ENCODE results near the gene ARHGAP40. TPM values are rescaled to one million over a fixed set of nuclear protein-coding genes. Genes with fewer than 3 reads are reported as not detected.

The ARHGAP40 gene
- total and polyA plus RNA-seq, 9 of the 15 experiments (the other 6 are each of a cell fraction or from before 2014, with no cell fraction given): not detected

GRCh38 chr20:38692436-38693411 is 91.1 kb downstream of the ARHGAP40 start (continued):
- TF ChIP-seq RAD21 (CRISPR knock-in tag; conservative IDR thresholded peaks at IDR 0.05 in 1 of 2, IDR thresholded peaks at IDR 0.05 in 1 of 2) (no peak), POLR3A (IDR thresholded peaks at IDR 0.05; ENCODE audit: borderline replicate concordance, extremely low read depth, insufficient read depth, insufficient read length) (no peak), LCOR (CRISPR knock-in tag; IDR thresholded peaks at IDR 0.05) (peak; percentile 60; the same call in 1 of the 2 replicates), RBBP5 (IDR thresholded peaks at IDR 0.05; ENCODE audit: borderline replicate concordance, insufficient read depth, low read length, poor library complexity, severe bottlenecking) (no peak), MEF2A (IDR thresholded peaks at IDR 0.05; ENCODE audit: control insufficient read depth, low read depth, low read length) (no peak), CHD7 (IDR thresholded peaks at IDR 0.05; ENCODE audit: low read depth, low read length) (no peak), C11orf30 (IDR thresholded peaks at IDR 0.05; ENCODE audit: low read depth) (no peak), DMBX1 (CRISPR knock-in tag; IDR thresholded peaks at IDR 0.05; ENCODE audit: borderline replicate concordance) (peak; percentile 75; the same call in 1 of the 2 replicates), ZNF134 (CRISPR knock-in tag; conservative IDR thresholded peaks at IDR 0.05) (no peak), HNRNPLL (IDR thresholded peaks at IDR 0.05; ENCODE audit: low read depth, low read length, poor library complexity, severe bottlenecking) (no peak), DIDO1 (tag; IDR thresholded peaks at IDR 0.05; ENCODE audit: low read depth) (no peak), SRSF7 (optimal IDR thresholded peaks at IDR 0.05; ENCODE audit: low read depth, low read length) (no peak), SAFB2 (IDR thresholded peaks at IDR 0.05; ENCODE audit: borderline replicate concordance, low read depth, low read length, severe bottlenecking) (no peak), MEF2D (tag; conservative IDR thresholded peaks at IDR 0.05; ENCODE audit: low read depth) (peak; percentile 28; the same call in 1 of the 2 replicates), ZNF12 (CRISPR knock-in tag; IDR thresholded peaks at IDR 0.05) (no peak)

Measured in K562 (cell line).